Heart left ventricle (tissue), 13 donors: ENCODE data around the gene DNAJC6.

Experiments used
- CTCF ChIP-seq, 12 donors: fragments of 200-600 bp; sonication (generic) in 4 of 12; IDR thresholded peaks; one replicate each; pipeline versions ENCODE4 v1.5.0 to v1.8.0; 2018 to 2022; ENCODE audit warnings: antibody characterized with exemption in 12 of 12, mild to moderate bottlenecking in 5 of 12
- POLR2A ChIP-seq, 2 donors: fragments of 450-650 bp; IDR thresholded peaks; one replicate each; pipeline ENCODE4 v1.6.1; 2017; ENCODE audit warnings: antibody characterized with exemption in 2 of 2, mild to moderate bottlenecking in 2 of 2, moderate library complexity in 2 of 2
- donor health status: ischemic (EF 13 %, LVEDD 7.1; RV severe dilation, severe dysfunction).
- donor health status: DM: no; HTN: yes; CAD: no.
- donor health status: DM: no; HTN: no; CAD: no.
- donor health status: ischemic (EF 25% LVEDD 6.9; RV normal size, moderate dysfunction).
- donor health status: ischemic (EF 25% LVEDD 5.7; RV mildly dilated, moderate dysfunction).
- donor health status: ischemic (EF 35%, LVEDD 5.7; RV mildly dilated, moderate dysfunction).
- donor health status: nonischemic (EF 11% LVEDD 7.7; RV severe dilation, severe dysfunction).
- donor health status: DM: yes; HTN: yes; CAD: no.
- donor health status: PGD.
- donor health status: ischemic (EF 29% LVEDD 5.4; RV normal size, mild dysfunction).
- donor health status: nonischemic (EF 23%, LVEDD 6.1; RV moderate dilation, normal function).

- no peak for TF ChIP-seq POLR2A (IDR thresholded peaks at IDR 0.05)
- no peak for TF ChIP-seq CTCF (IDR thresholded peaks at IDR 0.05)
Observed at GRCh38 chr1:65449214-65449823, 140.0 kb downstream of the DNAJC6 start.
